COLO668 (cell line): Measurements from ENCODE around the gene MCF2L.

Experiments
- DNase-seq: peaks from one replicate; lab custom pipeline; 2025; ENCODE audit not compliant: unreplicated experiment; lab: John Stamatoyannopoulos, UW

Gene MCF2L

DNA sequence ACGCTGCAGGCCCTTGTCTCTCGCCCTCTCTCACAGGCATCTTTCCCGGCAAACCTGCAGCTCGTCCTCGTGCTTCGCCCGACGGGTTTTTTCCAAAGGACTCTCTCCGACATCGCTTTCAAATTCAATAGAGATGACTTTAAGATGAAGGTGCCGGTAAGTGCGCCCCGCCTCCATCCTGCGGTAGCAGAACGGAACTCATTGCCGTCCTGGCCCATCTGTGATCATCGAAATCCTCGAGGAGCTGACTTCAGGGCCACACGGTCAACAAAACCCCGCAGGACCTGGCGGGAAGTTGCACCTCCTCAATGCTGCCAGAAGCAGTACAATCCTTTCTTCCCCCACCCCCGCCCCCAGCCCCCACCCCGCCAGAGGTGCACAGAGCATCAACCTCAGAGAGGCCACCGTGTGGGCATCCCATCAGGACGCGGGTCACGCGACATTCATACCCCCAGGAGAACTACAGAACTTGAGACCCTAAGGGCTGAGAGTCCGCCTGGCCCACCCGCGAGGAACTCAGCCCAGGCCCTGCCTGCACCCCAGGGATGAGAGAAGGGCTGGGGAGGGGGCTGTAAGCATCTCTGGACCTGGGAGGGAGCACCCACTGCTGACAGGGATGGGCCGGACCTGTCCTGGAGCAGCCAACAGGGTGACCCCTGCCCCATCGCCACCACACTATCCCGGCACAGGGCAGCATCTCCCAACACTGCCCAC, 91.7 kb downstream of the MCF2L start:
- no peak for DNase-seq

- no peak for DNase-seq
Measured at GRCh38 chr13:113061271-113061625, 92.2 kb downstream of the MCF2L start.

GRCh38 chr13:113061796-113062425, 92.9 kb downstream of the MCF2L start:
- no peak for DNase-seq

DNA sequence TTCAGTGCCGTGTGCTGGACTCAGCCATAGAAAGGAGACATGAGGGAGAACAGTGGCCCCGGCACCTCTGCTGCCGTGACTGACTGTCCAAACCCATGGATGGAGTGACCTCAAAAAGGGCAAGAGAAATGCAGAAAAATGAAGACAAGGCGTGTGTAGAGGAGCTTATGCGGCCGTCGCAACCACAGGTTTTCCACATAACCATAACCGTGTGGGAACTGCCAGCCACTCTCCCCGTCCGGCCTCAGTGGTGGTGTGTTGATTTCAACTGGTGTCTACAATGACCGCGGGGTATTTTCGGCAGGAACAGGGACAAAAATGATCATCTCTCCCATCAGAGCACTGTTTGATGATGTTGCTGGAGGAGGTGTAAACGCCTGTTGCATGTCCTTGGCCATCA, 93.7 kb downstream of the MCF2L start:
- no peak for DNase-seq

- DNase-seq = no peak
Measured at GRCh38 chr13:113063091-113063491, 94.1 kb downstream of the MCF2L start.

GRCh38 chr13:113064000-113064533, 95.1 kb downstream of the MCF2L start:
- DNase-seq = no peak

- DNase-seq = no peak
Measured at GRCh38 chr13:113064534-113065405, 95.8 kb downstream of the MCF2L start.

- DNase-seq = no peak
Measured at GRCh38 chr13:113065406-113066141, 96.6 kb downstream of the MCF2L start.

DNA sequence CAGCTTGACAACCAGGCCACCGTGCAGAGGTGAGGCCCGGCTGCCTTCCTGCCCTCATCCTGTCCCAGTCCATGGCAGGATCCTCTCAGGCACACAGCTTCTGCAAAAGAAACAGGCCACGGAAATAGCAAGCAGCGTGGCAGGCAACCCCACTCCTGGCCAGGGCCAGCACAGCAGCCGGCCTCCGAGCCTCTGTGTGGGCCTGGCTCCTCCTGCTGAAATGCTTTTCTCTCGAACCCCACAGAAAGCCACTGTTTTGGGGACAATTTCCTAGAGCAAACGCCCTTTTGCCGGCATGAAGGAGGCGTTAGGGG, 97.1 kb downstream of the MCF2L start:
- no peak for DNase-seq

DNA sequence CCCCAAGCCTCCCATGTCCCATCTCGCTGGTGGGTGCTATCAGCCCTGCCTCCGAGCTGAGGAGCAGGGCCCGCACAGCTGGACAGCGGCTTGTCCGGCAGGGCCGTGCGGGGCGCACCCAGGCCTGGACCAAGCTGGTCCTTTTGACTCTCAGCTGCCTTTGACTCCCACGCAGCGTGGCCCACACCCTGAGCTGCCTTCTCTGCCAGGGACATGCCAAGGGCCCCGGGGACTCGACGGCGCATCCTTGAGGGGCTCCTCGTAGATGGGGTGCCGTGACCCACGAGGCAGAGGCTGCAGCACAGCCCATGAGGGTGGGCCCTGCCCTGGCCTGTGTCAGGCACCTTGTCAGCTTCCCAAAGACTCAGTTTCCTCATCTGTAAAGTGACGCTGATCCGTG, 97.7 kb downstream of the MCF2L start:
- DNase-seq = no peak

DNA sequence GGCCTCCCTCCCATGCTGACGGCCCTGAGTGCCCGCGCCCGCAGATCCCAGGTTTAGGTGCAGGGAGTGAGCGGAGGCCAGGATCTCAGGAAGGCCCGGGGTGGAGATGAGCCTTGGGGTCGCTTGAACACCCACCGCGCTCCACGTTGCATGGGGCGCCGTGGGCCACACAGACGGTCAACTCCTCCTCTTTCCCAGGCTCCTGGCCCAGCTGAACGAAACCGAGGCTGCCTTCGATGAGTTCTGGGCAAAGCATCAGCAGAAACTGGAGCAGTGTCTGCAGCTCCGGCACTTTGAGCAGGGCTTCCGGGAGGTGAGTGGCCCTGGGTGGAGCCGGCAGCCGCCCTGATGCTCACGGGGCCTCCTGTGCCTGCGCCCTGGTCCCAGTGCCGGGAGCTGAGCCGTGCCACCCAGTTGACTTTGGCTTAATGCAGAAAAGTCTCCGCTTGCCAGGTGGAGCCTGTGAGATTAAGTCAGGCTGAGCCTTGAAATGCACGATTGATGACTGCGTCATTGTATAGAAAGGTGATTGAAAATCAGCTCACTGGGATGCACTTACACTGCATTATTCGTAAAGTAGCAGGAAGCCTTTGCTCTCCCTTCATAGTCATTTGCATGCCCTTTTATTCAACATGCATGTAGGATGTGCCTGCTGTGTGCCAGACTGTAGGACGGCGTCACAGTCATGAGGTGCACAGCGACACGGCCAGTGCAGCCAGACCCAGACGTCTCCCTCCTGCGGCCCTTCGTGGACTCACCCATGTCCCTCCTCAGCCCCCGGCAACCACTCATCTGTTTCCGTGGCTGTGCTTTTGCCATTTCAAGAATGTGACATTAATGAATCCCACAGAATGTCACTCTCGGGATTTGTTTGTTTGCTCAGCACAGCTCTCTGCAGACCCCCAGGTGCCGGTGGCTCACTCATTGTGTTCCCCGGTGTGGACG, 101.1 kb downstream of the MCF2L start:
- no peak for DNase-seq

- DNase-seq = no peak
Measured at GRCh38 chr13:113070855-113071254, 101.8 kb downstream of the MCF2L start.

GRCh38 chr13:113072376-113072775, 103.4 kb downstream of the MCF2L start:
- no peak for DNase-seq

DNA sequence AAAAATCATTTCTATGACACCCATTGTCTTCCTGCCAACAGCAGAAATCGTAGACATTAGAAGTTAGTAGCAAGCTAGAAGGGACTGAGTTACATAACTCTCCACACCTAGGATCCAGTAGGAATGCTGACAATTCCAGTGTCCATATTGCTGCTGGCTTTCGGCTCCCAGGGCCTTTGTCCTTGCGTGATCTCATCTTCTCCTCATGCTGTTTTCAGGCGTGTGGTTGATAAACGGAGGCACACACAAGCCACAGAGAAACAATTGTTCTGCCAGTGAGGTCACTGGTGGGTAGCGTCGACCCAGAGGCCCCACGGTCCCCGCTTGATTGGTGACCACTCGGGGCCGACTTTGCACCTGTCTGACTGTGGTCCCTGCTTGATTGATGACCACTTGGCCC, 104.9 kb downstream of the MCF2L start:
- no peak for DNase-seq

- DNase-seq = no peak
Measured at GRCh38 chr13:113074401-113074800, 105.4 kb downstream of the MCF2L start.

DNA sequence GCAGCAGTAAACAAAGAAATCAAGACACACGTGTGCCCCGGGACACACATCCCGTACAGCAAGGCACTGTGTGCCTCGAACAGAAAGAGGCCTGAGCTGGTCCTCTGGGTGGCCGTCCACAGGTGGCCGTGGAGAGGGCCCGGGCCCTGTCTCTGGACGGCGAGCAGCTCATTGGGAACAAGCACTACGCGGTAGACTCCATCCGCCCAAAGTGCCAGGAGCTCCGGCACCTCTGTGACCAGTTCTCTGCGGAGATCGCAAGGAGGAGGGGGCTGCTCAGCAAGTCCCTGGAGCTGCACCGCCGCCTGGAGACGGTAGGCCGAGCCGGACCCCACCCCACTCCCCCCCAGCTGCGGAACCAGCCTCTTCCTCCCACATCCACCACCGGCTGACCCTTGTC, 105.9 kb downstream of the MCF2L start:
- no peak for DNase-seq

DNA sequence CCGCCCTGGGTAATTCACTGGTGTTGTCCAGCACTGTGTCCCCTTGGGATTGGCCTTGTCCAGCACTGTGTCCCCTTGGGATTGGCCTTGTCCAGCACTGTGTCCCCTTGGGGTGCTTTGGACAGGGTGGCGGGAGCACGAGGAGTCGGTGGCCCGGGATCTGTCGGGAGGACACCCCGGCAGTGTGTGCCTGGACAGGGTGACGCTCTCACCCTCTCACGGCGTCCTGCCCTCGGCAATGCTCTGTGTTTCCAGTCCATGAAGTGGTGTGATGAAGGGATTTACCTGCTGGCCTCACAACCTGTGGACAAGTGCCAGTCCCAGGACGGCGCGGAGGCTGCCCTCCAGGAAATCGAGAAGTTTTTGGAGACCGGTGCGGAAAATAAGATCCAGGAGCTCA, 106.7 kb downstream of the MCF2L start:
- DNase-seq = no peak

GRCh38 chr13:113076681-113077401, 107.8 kb downstream of the MCF2L start:
- DNase-seq = no peak

GRCh38 chr13:113077566-113077952, 108.5 kb downstream of the MCF2L start:
- no peak for DNase-seq
